HepG2 (cell line): ENCODE data around the gene CPNE8. TPM values are rescaled to one million over a fixed set of nuclear protein-coding genes. Genes with fewer than 3 reads are reported as not detected.

Source experiments
- ATAC-seq: fragments of 200-7000 bp; cut with Tn5 transposase; 3 replicates; pipeline ENCODE4 v1.9.1; 2020; ENCODE audit warnings: mild to moderate bottlenecking, moderate library complexity
- BruUV-seq: library from RNA; stranded (reverse); fragments of 400-500 nt; replicated peaks from 2 replicates; lab custom pipeline; 2021; lab: Mats Ljungman, UMichigan
- CTCF ChIA-PET: fragments of 300-600 bp; formaldehyde crosslinking; extraction: SDS; loops from one replicate; lab custom pipeline; 2021; ENCODE audit warnings: low total read pairs, inconsistent platforms, low intra/inter-chr PET ratio; lab: Yijun Ruan, JAX
- POLR2A ChIA-PET: fragments of 350-600 bp; sonication (Branson Sonifier 250); formaldehyde crosslinking; loops from one replicate; lab custom pipeline; 2020; ENCODE audit warnings: antibody characterized with exemption, inconsistent platforms; lab: Yijun Ruan, JAX
- DNase-seq: peaks from one replicate; pipeline ENCODE4 v3.0.0-alpha.2; 2015; ENCODE audit warnings: low spot score
- FAIRE-seq: peaks from 3 replicates; lab custom pipeline; 2011; peaks lifted over from hg19 to GRCh38; lab: Jason Lieb, UNC
- H2AFZ ChIP-seq: one replicate; pipeline ENCODE4 v1.6.1; 2011; ENCODE audit warnings: low read length, inconsistent platforms
- H3K27ac ChIP-seq: fragments of 300-600 bp; 3 replicates; pipeline ENCODE4 v1.8.0; 2011; ENCODE audit warnings: mixed run types, mild to moderate bottlenecking, mixed read lengths, low read length, inconsistent platforms; ENCODE audit not compliant: insufficient read depth; ENCODE audit errors: extremely low read length
- H3K27me3 ChIP-seq, 2 experiments: fragments of 200-600 bp in 1 of 2; 2 replicates in 1 of 2; 3 replicates in 1 of 2; pipeline versions ENCODE4 v1.6.0 to v1.8.0; 2011; ENCODE audit warnings: low read length in 2 of 2, mild to moderate bottlenecking in 2 of 2, moderate library complexity in 2 of 2, inconsistent platforms in 1 of 2; ENCODE audit not compliant: insufficient read depth in 2 of 2, control insufficient read depth in 1 of 2
- H3K36me3 ChIP-seq, 2 experiments: fragments of 200-600 bp in 1 of 2; replicated peaks in 1 of 2; 2 replicates in 1 of 2; 3 replicates in 1 of 2; pipeline versions ENCODE4 v1.5.1 to v1.8.0; 2011; ENCODE audit warnings: low read length in 2 of 2, inconsistent platforms in 1 of 2; ENCODE audit not compliant: insufficient read depth in 2 of 2, control insufficient read depth in 1 of 2
- H3K4me1 ChIP-seq: 2 replicates; pipeline ENCODE4 v1.5.1; 2012; ENCODE audit warnings: low read length, inconsistent platforms; ENCODE audit not compliant: insufficient read depth
- H3K4me2 ChIP-seq: 2 replicates; pipeline ENCODE4 v1.6.0; 2011; ENCODE audit warnings: low read depth, low read length, inconsistent platforms
- H3K4me3 ChIP-seq, 3 experiments: fragments of 200-600 bp in 1 of 3; sonication (generic), shearing (Covaris generic) in 1 of 3; replicated peaks in 1 of 3; 2 replicates each; pipeline ENCODE4 v1.5.1; 2011 to 2016; ENCODE audit warnings: low read length in 3 of 3, inconsistent platforms in 2 of 3, low read depth in 2 of 3, mild to moderate bottlenecking in 2 of 3, control low read depth in 1 of 3, mixed read lengths in 1 of 3; ENCODE audit not compliant: insufficient read depth in 1 of 3
- H3K79me2 ChIP-seq: one replicate; pipeline ENCODE4 v1.6.1; 2011; ENCODE audit warnings: low read length, inconsistent platforms; ENCODE audit not compliant: insufficient read depth
- H3K9ac ChIP-seq: 2 replicates; pipeline ENCODE4 v1.6.0; 2011; ENCODE audit warnings: mild to moderate bottlenecking, low read depth, low read length, inconsistent platforms; ENCODE audit not compliant: insufficient read depth
- H3K9me3 ChIP-seq: 2 replicates; pipeline ENCODE4 v1.5.1; 2012; ENCODE audit warnings: mild to moderate bottlenecking, low read length
- H4K20me1 ChIP-seq: 2 replicates; pipeline ENCODE4 v1.6.0; 2011; ENCODE audit warnings: inconsistent platforms, mild to moderate bottlenecking, low read length, moderate library complexity; ENCODE audit not compliant: insufficient read depth
- NR0B2 ChIP-seq: sonication (generic); formaldehyde crosslinking; IDR thresholded peaks from 2 replicates; pipeline ENCODE4 v1.4.0; 2020; ENCODE audit warnings: mild to moderate bottlenecking, missing genetic modification reagents
- RFXANK ChIP-seq: IDR thresholded peaks from 2 replicates; pipeline ENCODE4 v1.6.1; 2016
- SALL1 ChIP-seq: sonication (generic); formaldehyde crosslinking; IDR thresholded peaks from 2 replicates; pipeline ENCODE4 v1.8.0; 2022; ENCODE audit warnings: mild to moderate bottlenecking, missing genetic modification reagents
- SKI ChIP-seq: fragments of 450-650 bp; IDR thresholded peaks from one replicate; pipeline ENCODE4 v1.6.1; 2018; ENCODE audit warnings: mild to moderate bottlenecking; ENCODE audit not compliant: partially characterized antibody
- TAF15 ChIP-seq: fragments of 200-400 bp; formaldehyde crosslinking; IDR thresholded peaks from one replicate; pipeline ENCODE4 v1.6.1; 2018; ENCODE audit warnings: mild to moderate bottlenecking, low read depth, low read length; ENCODE audit not compliant: poor library complexity, severe bottlenecking
- ZBTB8A ChIP-seq: sonication (generic); formaldehyde crosslinking; IDR thresholded peaks from 2 replicates; pipeline ENCODE4 v1.4.0; 2020; ENCODE audit warnings: mild to moderate bottlenecking, low read depth, missing genetic modification reagents, borderline replicate concordance
- ZC3H4 ChIP-seq: sonication (generic); formaldehyde crosslinking; IDR thresholded peaks from 2 replicates; pipeline ENCODE4 v1.4.0; 2020; ENCODE audit warnings: missing genetic modification reagents, borderline replicate concordance
- ZFP36L1 ChIP-seq: sonication (generic); formaldehyde crosslinking; IDR thresholded peaks from 2 replicates; pipeline ENCODE4 v1.8.0; 2022; ENCODE audit warnings: mild to moderate bottlenecking, missing genetic modification reagents, moderate library complexity
- ZNF274 ChIP-seq: sonication (generic); formaldehyde crosslinking; IDR thresholded peaks from 2 replicates; pipeline ENCODE4 v1.5.1; 2020; ENCODE audit warnings: mild to moderate bottlenecking, missing genetic modification reagents
- ZNF296 ChIP-seq: sonication (generic); formaldehyde crosslinking; conservative IDR thresholded peaks from 2 replicates; pipeline ENCODE4 v1.5.0; 2020; ENCODE audit warnings: mild to moderate bottlenecking, missing genetic modification reagents
- ZSCAN9 ChIP-seq: IDR thresholded peaks from 2 replicates; pipeline ENCODE4 v1.6.1; 2016; ENCODE audit warnings: borderline replicate concordance
- WGBS: methylation state at CpG from one replicate; pipeline ENCODE4 v1.1.6; 2017; ENCODE audit warnings: low lambda C conversion rate; 5-methylcytosine and 5-hydroxymethylcytosine counted together
- in situ Hi-C: cut with HindIII; loops from 2 replicates; pipeline ENCODE4 v1.10.0; 2017; ENCODE audit warnings: low pct_unique_long_range_greater_than_20kb; ENCODE audit not compliant: extremely low pct_ligation_motif_present
- intact Hi-C: fragments of 100-400 bp; cut with micrococcal nuclease; formaldehyde crosslinking; loops from one replicate; pipeline ENCODE4 v1.10.0; 2022; ENCODE audit not compliant: unreplicated experiment
- polyA plus RNA-seq, 8 experiments: library from polyadenylated mRNA; depleted of rRNA in 3 of 8; stranded (reverse) in 7 of 8; unstranded in 1 of 8; fragments of >200 nt; fragmentation: Illumina TruSeq in 4 of 8; extraction: Trizol in 4 of 8; gene quantifications; 2 replicates each; pipeline versions ENCODE4 v1.2.1 to v1.2.3, GENCODE V29; 2011 to 2016; ENCODE audit warnings: low read depth in 4 of 8, missing spikeins in 1 of 8, mixed read lengths in 1 of 8; ENCODE audit not compliant: insufficient read depth in 1 of 8
- total RNA-seq, 5 experiments: library from RNA; depleted of rRNA; stranded (reverse); fragments of >200 nt; fragmentation: Illumina TruSeq; extraction: Trizol; gene quantifications; 2 replicates each; pipeline ENCODE4 v1.2.3, GENCODE V29; 2016; ENCODE audit warnings: low read depth in 1 of 5
- TF ChIP-seq, protein P1 (sequence below): sonication (generic); formaldehyde crosslinking; IDR thresholded peaks from 2 replicates; pipeline ENCODE4 v1.5.1; 2020; ENCODE audit warnings: mild to moderate bottlenecking, missing genetic modification reagents, moderate library complexity
- TF ChIP-seq, protein P2 (sequence below): sonication (generic); formaldehyde crosslinking; IDR thresholded peaks from 2 replicates; pipeline ENCODE4 v1.4.0; 2020; ENCODE audit warnings: missing genetic modification reagents
- TF ChIP-seq, protein P3 (sequence below): sonication (generic); formaldehyde crosslinking; IDR thresholded peaks from 2 replicates; pipeline ENCODE4 v1.8.0; 2022; ENCODE audit warnings: missing genetic modification reagents, mild to moderate bottlenecking, moderate library complexity, borderline replicate concordance
- TF ChIP-seq, protein P4 (sequence below): sonication (generic); formaldehyde crosslinking; IDR thresholded peaks from 2 replicates; pipeline ENCODE4 v1.4.0; 2020; ENCODE audit warnings: missing genetic modification reagents; ENCODE audit errors: not compliant biosample characterization

Gene CPNE8
- total and polyA plus RNA-seq, 2 of the 13 experiments (the other 11 are each of a cell fraction or from before 2014, with no cell fraction given) = 2.4 to 2.7 TPM

- WGBS = 2% methylated on average over 12 of the region's 36 CpGs
- H2AFZ ChIP-seq = peak overlapping the region; percentile 72
- H3K4me1 ChIP-seq = peaks cover 20% of the 10 kb centered on the region; the same call in 1 of the 2 replicates
- peak overlapping the region; percentile 56 to 74 (median 62) for H3K4me3 ChIP-seq
- H3K36me3 ChIP-seq = no peaks in the 10 kb centered on the region
- DNase-seq (peak; percentile 45), ATAC-seq (peak; percentile 94), FAIRE-seq (no peak)
- no TSS peak for BruUV-seq
- in situ Hi-C loops (loop anchor here (25.0 kb wide), 2 partner anchors 569 to 769 kb away; no protein-coding TSS in a partner anchor), intact Hi-C loops (loop anchor here (5.0 to 10.0 kb wide), 2 partner anchors 196 to 582 kb away; no protein-coding TSS in a partner anchor)
- H3K9me3 ChIP-seq = no peaks in the 10 kb centered on the region
- no peak overlapping the region for H3K27ac ChIP-seq
- no peaks in the 10 kb centered on the region for H4K20me1 ChIP-seq
- H3K27me3 ChIP-seq = 0 out of 5 replicates have a peak, but pooled peaks cover 0 to 6% of the 10 kb centered on the region in 2 experiments
- no peak overlapping the region; the same call in 1 of the 2 replicates for H3K9ac ChIP-seq
- peak overlapping the region; percentile 85 for H3K4me2 ChIP-seq
- no peaks in the 10 kb centered on the region for H3K79me2 ChIP-seq
- CTCF ChIA-PET = no interaction called here
- POLR2A ChIA-PET = interaction anchor here (1.1 to 2.8 kb wide), 3 partner anchors 14 to 522 kb away, joined by 3 to 15 read pairs (median 4); no protein-coding TSS in a partner anchor
- TF ChIP-seq, protein P1, sequence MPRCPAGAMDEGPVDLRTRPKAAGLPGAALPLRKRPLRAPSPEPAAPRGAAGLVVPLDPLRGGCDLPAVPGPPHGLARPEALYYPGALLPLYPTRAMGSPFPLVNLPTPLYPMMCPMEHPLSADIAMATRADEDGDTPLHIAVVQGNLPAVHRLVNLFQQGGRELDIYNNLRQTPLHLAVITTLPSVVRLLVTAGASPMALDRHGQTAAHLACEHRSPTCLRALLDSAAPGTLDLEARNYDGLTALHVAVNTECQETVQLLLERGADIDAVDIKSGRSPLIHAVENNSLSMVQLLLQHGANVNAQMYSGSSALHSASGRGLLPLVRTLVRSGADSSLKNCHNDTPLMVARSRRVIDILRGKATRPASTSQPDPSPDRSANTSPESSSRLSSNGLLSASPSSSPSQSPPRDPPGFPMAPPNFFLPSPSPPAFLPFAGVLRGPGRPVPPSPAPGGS (CRISPR knock-in tag) = 0 out of 2 replicates have a peak, but pooled peaks have one; percentile 54
- TF ChIP-seq ZNF274 (CRISPR knock-in tag) = peak; percentile 59; the same call in 1 of the 2 replicates
- no peak for TF ChIP-seq ZSCAN9 (CRISPR knock-in tag)
- TF ChIP-seq, protein P2, sequence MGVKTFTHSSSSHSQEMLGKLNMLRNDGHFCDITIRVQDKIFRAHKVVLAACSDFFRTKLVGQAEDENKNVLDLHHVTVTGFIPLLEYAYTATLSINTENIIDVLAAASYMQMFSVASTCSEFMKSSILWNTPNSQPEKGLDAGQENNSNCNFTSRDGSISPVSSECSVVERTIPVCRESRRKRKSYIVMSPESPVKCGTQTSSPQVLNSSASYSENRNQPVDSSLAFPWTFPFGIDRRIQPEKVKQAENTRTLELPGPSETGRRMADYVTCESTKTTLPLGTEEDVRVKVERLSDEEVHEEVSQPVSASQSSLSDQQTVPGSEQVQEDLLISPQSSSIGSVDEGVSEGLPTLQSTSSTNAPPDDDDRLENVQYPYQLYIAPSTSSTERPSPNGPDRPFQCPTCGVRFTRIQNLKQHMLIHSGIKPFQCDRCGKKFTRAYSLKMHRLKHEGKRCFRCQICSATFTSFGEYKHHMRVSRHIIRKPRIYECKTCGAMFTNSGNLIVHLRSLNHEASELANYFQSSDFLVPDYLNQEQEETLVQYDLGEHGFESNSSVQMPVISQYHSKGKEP (CRISPR knock-in tag) = no peak
- TF ChIP-seq ZBTB8A (CRISPR knock-in tag) = no peak
- no peak for TF ChIP-seq TAF15
- peak; percentile 70; the same call in 1 of the 2 replicates for TF ChIP-seq SALL1
- no peak for TF ChIP-seq ZNF296 (CRISPR knock-in tag)
- TF ChIP-seq NR0B2 = peak; percentile 51; the same call in 1 of the 2 replicates
- TF ChIP-seq, protein P3, sequence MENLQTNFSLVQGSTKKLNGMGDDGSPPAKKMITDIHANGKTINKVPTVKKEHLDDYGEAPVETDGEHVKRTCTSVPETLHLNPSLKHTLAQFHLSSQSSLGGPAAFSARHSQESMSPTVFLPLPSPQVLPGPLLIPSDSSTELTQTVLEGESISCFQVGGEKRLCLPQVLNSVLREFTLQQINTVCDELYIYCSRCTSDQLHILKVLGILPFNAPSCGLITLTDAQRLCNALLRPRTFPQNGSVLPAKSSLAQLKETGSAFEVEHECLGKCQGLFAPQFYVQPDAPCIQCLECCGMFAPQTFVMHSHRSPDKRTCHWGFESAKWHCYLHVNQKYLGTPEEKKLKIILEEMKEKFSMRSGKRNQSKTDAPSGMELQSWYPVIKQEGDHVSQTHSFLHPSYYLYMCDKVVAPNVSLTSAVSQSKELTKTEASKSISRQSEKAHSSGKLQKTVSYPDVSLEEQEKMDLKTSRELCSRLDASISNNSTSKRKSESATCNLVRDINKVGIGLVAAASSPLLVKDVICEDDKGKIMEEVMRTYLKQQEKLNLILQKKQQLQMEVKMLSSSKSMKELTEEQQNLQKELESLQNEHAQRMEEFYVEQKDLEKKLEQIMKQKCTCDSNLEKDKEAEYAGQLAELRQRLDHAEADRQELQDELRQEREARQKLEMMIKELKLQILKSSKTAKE (CRISPR knock-in tag) = no peak
- TF ChIP-seq RFXANK = no peak
- TF ChIP-seq SKI = no peak
- TF ChIP-seq ZC3H4 (CRISPR knock-in tag) = no peak
- TF ChIP-seq ZFP36L1 (CRISPR knock-in tag) = no peak
- TF ChIP-seq, protein P4, sequence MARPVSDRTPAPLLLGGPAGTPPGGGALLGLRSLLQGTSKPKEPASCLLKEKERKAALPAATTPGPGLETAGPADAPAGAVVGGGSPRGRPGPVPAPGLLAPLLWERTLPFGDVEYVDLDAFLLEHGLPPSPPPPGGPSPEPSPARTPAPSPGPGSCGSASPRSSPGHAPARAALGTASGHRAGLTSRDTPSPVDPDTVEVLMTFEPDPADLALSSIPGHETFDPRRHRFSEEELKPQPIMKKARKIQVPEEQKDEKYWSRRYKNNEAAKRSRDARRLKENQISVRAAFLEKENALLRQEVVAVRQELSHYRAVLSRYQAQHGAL = no peak
Observed at GRCh38 chr12:38906482-38907200, 1.2 kb upstream of the CPNE8 start.
